Liver (tissue), 9 donors: ENCODE data around the gene WFIKKN1. TPM values are rescaled to one million over a fixed set of nuclear protein-coding genes. Genes with fewer than 3 reads are reported as not detected.

Experiments
- DNase-seq: peaks from one replicate; pipeline ENCODE4 v3.0.0-alpha.2; 2017; ENCODE audit warnings: low spot score
- H3K27ac ChIP-seq, 2 donors: one replicate each; pipeline ENCODE4 v1.7.0; 2013; ENCODE audit warnings: inconsistent platforms in 2 of 2, low read length in 2 of 2, control low read depth in 1 of 2, low read depth in 1 of 2, mild to moderate bottlenecking in 1 of 2
- H3K27me3 ChIP-seq, 4 donors: one replicate each; pipeline versions ENCODE4 v1.6.1 to v1.7.0; 2013; ENCODE audit warnings: low read length in 3 of 4, inconsistent platforms in 1 of 4, mild to moderate bottlenecking in 1 of 4, moderate library complexity in 1 of 4; ENCODE audit not compliant: control insufficient read depth in 4 of 4, insufficient read depth in 4 of 4
- H3K36me3 ChIP-seq, 4 donors: one replicate each; pipeline versions ENCODE4 v1.6.1 to v1.7.0; 2013; ENCODE audit warnings: low read length in 3 of 4, mild to moderate bottlenecking in 3 of 4, low read depth in 1 of 4, moderate library complexity in 1 of 4; ENCODE audit not compliant: control insufficient read depth in 4 of 4, insufficient read depth in 3 of 4
- H3K4me1 ChIP-seq, 4 donors: one replicate each; pipeline versions ENCODE4 v1.6.1 to v1.7.0; 2013; ENCODE audit warnings: low read length in 3 of 4, mild to moderate bottlenecking in 3 of 4, moderate library complexity in 1 of 4; ENCODE audit not compliant: control insufficient read depth in 4 of 4, insufficient read depth in 4 of 4
- H3K4me3 ChIP-seq, 3 donors: one replicate each; pipeline versions ENCODE4 v1.6.1 to v1.7.0; 2013; ENCODE audit warnings: low read length in 3 of 3, control low read depth in 1 of 3, low read depth in 1 of 3, mild to moderate bottlenecking in 1 of 3
- H3K9ac ChIP-seq, 2 donors: one replicate each; pipeline ENCODE4 v1.7.0; 2013; ENCODE audit warnings: low read length in 2 of 2, mild to moderate bottlenecking in 2 of 2, moderate library complexity in 2 of 2, control low read depth in 1 of 2, low read depth in 1 of 2
- H3K9me3 ChIP-seq, 4 donors: one replicate each; pipeline versions ENCODE4 v1.6.1 to v1.7.0; 2013; ENCODE audit warnings: low read length in 3 of 4; ENCODE audit not compliant: control insufficient read depth in 4 of 4
- CTCF ChIP-seq: fragments of 150-350 bp; IDR thresholded peaks from 2 replicates; pipeline ENCODE4 v1.5.1; 2017; ENCODE audit warnings: improper control_type of control experiment, low read depth, low read length; ENCODE audit not compliant: missing input control
- EGR1 ChIP-seq, 2 donors: IDR thresholded peaks; 2 replicates each; pipeline ENCODE4 v1.6.1; 2016 to 2018; ENCODE audit warnings: antibody characterized with exemption in 2 of 2, low read depth in 2 of 2
- FOXA1 ChIP-seq: IDR thresholded peaks from 2 replicates; pipeline ENCODE4 v1.6.1; 2016; ENCODE audit warnings: antibody characterized with exemption
- FOXA2 ChIP-seq: IDR thresholded peaks from 2 replicates; pipeline ENCODE4 v1.6.1; 2016; ENCODE audit warnings: antibody characterized with exemption
- GABPA ChIP-seq, 2 donors: IDR thresholded peaks in 1 of 2; conservative IDR thresholded peaks in 1 of 2; 2 replicates each; pipeline ENCODE4 v1.6.1; 2016; ENCODE audit warnings: antibody characterized with exemption in 2 of 2, mild to moderate bottlenecking in 1 of 2, moderate library complexity in 1 of 2
- HNF4A ChIP-seq, 2 donors: conservative IDR thresholded peaks; 2 replicates each; pipeline ENCODE4 v1.6.1; 2016; ENCODE audit warnings: antibody characterized with exemption in 2 of 2, mild to moderate bottlenecking in 2 of 2
- HNF4G ChIP-seq: IDR thresholded peaks from 2 replicates; pipeline ENCODE4 v1.6.1; 2016; ENCODE audit warnings: antibody characterized with exemption
- JUND ChIP-seq, 2 donors: IDR thresholded peaks; 2 replicates each; pipeline ENCODE4 v1.6.1; 2016; ENCODE audit warnings: antibody characterized with exemption in 2 of 2
- MAX ChIP-seq: IDR thresholded peaks from 2 replicates; pipeline ENCODE4 v1.6.1; 2016; ENCODE audit warnings: antibody characterized with exemption
- NR2F2 ChIP-seq: IDR thresholded peaks from 2 replicates; pipeline ENCODE4 v1.6.1; 2016; ENCODE audit warnings: antibody characterized with exemption
- RAD21 ChIP-seq, 2 donors: IDR thresholded peaks; 2 replicates each; pipeline ENCODE4 v1.6.1; 2016; ENCODE audit warnings: antibody characterized with exemption in 2 of 2, mild to moderate bottlenecking in 2 of 2
- RXRA ChIP-seq, 2 donors: IDR thresholded peaks; 2 replicates each; pipeline ENCODE4 v1.6.1; 2017 to 2018; ENCODE audit warnings: antibody characterized with exemption in 2 of 2, mild to moderate bottlenecking in 1 of 2
- SP1 ChIP-seq: IDR thresholded peaks from 2 replicates; pipeline ENCODE4 v1.6.1; 2018; ENCODE audit warnings: antibody characterized with exemption, mild to moderate bottlenecking
- TAF1 ChIP-seq: conservative IDR thresholded peaks from 2 replicates; pipeline ENCODE4 v1.6.1; 2016; ENCODE audit warnings: antibody characterized with exemption, mild to moderate bottlenecking
- YY1 ChIP-seq: IDR thresholded peaks from 2 replicates; pipeline ENCODE4 v1.6.1; 2016; ENCODE audit warnings: antibody characterized with exemption, mild to moderate bottlenecking
- ZBTB33 ChIP-seq: IDR thresholded peaks from 2 replicates; pipeline ENCODE4 v1.6.1; 2016; ENCODE audit warnings: antibody characterized with exemption
- WGBS: extraction: QIAGEN DNeasy Blood & Tissue Kit; methylation state at CpG from one replicate; pipeline ENCODE4 v1.1.7; 2013; 5-methylcytosine and 5-hydroxymethylcytosine counted together
- polyA plus RNA-seq, 2 donors: library from polyadenylated mRNA; stranded (reverse) in 1 of 2; unstranded in 1 of 2; fragments of 200-250 nt in 1 of 2; fragments of >200 nt in 1 of 2; fragmentation: Nextera tagmentation in 1 of 2; extraction: Ambion mirVana in 1 of 2; gene quantifications; one replicate each; pipeline versions ENCODE4 v1.2.1 to v1.2.3, GENCODE V29; 2013 to 2015
- total RNA-seq, 2 donors: library from RNA; depleted of rRNA; stranded (reverse); fragments of >200 nt; gene quantifications; one replicate each; pipeline ENCODE4 v1.2.3, GENCODE V29; 2014
- TF ChIP-seq, protein P1 (sequence below): IDR thresholded peaks from 2 replicates; pipeline ENCODE4 v1.6.1; 2016; ENCODE audit warnings: antibody characterized with exemption, mild to moderate bottlenecking
- TF ChIP-seq, protein P2 (sequence below): IDR thresholded peaks from 2 replicates; pipeline ENCODE4 v1.6.1; 2016; ENCODE audit warnings: antibody characterized with exemption
- donor health status: healthy.
- donor health status: healthy.
- donor health status: healthy.
- donor health status: healthy.
- donor health status: healthy.

The WFIKKN1 gene
- total and polyA plus RNA-seq, 4 donors = 0.19 to 1.2 (median 0.46) TPM

DNA sequence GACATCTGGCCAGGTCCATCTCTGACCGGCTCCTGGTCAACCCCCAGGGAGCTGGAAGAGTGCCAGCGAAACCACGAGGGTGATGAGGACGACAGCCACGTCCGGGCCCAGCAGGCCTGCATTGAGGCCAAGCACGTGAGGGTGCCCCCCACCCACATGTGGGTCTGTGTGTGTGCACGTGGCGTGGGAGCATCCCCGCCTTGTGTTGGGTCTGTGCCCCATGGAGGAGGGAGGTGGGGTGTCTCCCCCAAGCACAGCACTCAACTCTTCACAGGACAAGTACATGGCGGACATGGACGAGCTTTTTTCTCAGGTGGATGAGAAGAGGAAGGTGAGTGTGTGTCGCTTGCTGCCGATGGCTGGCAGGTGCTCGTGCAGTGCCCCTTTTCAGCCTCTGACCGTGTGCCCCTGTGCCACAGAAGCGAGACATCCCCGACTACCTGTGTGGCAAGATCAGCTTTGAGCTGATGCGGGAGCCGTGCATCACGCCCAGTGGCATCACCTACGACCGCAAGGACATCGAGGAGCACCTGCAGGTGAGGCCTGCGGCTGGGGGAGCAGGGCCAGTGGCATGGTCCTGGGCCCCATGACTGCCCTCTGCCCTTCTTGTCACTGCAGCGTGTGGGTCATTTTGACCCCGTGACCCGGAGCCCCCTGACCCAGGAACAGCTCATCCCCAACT, 51.1 kb downstream of the WFIKKN1 start:
- no peak for DNase-seq
- H3K9ac ChIP-seq = no peak overlapping the region
- no peaks in the 10 kb centered on the region for H3K9me3 ChIP-seq
- TF ChIP-seq SP1 (no peak), YY1 (no peak), MAX (no peak), NR2F2 (no peak), HNF4A (conservative IDR thresholded peaks at IDR 0.05) (no peak), GABPA (IDR thresholded peaks at IDR 0.05 in 1 of 2, conservative IDR thresholded peaks at IDR 0.05 in 1 of 2) (no peak), JUND (IDR thresholded peaks at IDR 0.05) (no peak), HNF4G (no peak)
- H3K27me3 ChIP-seq = no peaks in the 10 kb centered on the region
- H3K36me3 ChIP-seq = peaks cover 8 to 18% (median 12%) of the 10 kb centered on the region in 4 donors
- H3K27ac ChIP-seq = no peak overlapping the region
- H3K4me3 ChIP-seq = peak overlapping the region in 1 of 3 donors; percentile 83
- 79% methylated on average over 28 of the region's 28 CpGs for WGBS
- H3K4me1 ChIP-seq = peaks cover 25 to 57% (median 46%) of the 10 kb centered on the region in 4 donors

DNA sequence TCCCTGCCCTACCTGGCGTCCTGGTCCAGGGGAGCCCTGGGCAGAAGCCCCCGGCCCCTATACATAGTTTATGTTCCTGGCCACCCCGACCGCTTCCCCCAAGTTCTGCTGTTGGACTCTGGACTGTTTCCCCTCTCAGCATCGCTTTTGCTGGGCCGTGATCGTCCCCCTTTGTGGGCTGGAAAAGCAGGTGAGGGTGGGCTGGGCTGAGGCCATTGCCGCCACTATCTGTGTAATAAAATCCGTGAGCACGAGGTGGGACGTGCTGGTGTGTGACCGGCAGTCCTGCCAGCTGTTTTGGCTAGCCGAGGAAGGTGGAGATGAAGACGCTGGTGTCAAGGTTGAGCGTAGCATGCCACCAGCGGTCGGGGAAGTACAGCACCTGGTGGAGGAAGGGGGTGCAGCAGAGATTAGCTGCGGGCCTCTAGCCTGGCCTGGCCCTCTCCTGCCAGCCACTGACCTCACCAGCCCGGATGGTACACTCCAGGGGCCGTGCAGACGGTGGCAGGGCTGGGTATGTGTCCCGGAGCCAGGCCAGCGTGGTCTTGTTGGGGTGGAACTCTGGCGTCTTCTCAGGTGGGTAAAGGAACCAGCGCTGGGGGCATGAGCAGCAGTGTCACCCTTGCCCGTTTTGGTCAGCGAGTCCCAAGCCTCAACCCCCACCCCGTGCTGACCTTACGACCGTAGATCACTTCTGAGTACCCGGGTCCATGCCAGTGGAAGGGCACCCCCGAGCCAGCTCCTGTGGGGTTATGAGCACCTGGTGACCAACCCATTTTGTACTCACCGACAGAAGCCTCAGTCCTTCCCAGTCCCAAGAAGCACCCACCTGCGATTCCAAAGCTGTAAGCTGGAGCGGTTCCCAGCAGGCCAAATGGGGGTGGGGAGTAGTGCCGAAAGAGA, 52.0 kb downstream of the WFIKKN1 start:
- no peak overlapping the region for H3K27ac ChIP-seq
- H3K4me3 ChIP-seq = peak overlapping the region in 2 of 3 donors; percentile 57 to 85
- peaks cover 25 to 57% (median 46%) of the 10 kb centered on the region in 4 donors for H3K4me1 ChIP-seq
- no peaks in the 10 kb centered on the region for H3K9me3 ChIP-seq
- 83% methylated on average over 36 of the region's 36 CpGs for WGBS
- H3K27me3 ChIP-seq = no peaks in the 10 kb centered on the region
- DNase-seq = no peak
- no peak overlapping the region for H3K9ac ChIP-seq
- H3K36me3 ChIP-seq = peaks cover 8 to 21% (median 12%) of the 10 kb centered on the region in 4 donors
- TF ChIP-seq SP1 = no peak
- TF ChIP-seq, protein P1, sequence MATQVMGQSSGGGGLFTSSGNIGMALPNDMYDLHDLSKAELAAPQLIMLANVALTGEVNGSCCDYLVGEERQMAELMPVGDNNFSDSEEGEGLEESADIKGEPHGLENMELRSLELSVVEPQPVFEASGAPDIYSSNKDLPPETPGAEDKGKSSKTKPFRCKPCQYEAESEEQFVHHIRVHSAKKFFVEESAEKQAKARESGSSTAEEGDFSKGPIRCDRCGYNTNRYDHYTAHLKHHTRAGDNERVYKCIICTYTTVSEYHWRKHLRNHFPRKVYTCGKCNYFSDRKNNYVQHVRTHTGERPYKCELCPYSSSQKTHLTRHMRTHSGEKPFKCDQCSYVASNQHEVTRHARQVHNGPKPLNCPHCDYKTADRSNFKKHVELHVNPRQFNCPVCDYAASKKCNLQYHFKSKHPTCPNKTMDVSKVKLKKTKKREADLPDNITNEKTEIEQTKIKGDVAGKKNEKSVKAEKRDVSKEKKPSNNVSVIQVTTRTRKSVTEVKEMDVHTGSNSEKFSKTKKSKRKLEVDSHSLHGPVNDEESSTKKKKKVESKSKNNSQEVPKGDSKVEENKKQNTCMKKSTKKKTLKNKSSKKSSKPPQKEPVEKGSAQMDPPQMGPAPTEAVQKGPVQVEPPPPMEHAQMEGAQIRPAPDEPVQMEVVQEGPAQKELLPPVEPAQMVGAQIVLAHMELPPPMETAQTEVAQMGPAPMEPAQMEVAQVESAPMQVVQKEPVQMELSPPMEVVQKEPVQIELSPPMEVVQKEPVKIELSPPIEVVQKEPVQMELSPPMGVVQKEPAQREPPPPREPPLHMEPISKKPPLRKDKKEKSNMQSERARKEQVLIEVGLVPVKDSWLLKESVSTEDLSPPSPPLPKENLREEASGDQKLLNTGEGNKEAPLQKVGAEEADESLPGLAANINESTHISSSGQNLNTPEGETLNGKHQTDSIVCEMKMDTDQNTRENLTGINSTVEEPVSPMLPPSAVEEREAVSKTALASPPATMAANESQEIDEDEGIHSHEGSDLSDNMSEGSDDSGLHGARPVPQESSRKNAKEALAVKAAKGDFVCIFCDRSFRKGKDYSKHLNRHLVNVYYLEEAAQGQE = no peak
- no peak for TF ChIP-seq JUND (IDR thresholded peaks at IDR 0.05)
- no peak for TF ChIP-seq MAX
- TF ChIP-seq, protein P2, sequence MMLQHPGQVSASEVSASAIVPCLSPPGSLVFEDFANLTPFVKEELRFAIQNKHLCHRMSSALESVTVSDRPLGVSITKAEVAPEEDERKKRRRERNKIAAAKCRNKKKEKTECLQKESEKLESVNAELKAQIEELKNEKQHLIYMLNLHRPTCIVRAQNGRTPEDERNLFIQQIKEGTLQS = no peak
- TF ChIP-seq ZBTB33 = no peak
- no peak for TF ChIP-seq TAF1
- no peak for TF ChIP-seq CTCF
- TF ChIP-seq NR2F2 = no peak
- TF ChIP-seq EGR1 (IDR thresholded peaks at IDR 0.05; ENCODE audit: low read depth in 2 of 2) = no peak
- TF ChIP-seq HNF4A (conservative IDR thresholded peaks at IDR 0.05) = no peak
- TF ChIP-seq GABPA (IDR thresholded peaks at IDR 0.05 in 1 of 2, conservative IDR thresholded peaks at IDR 0.05 in 1 of 2) = no peak
- TF ChIP-seq FOXA1 = no peak
- no peak for TF ChIP-seq YY1
- TF ChIP-seq RAD21 (IDR thresholded peaks at IDR 0.05) = no peak
- no peak for TF ChIP-seq RXRA (IDR thresholded peaks at IDR 0.05)
- TF ChIP-seq FOXA2 = no peak
- TF ChIP-seq HNF4G = no peak
